H1 (cell line): Measurements from ENCODE around the gene CCR1. TPM values are rescaled to one million over a fixed set of nuclear protein-coding genes. Genes with fewer than 3 reads are reported as not detected.

Experiments
- CTCF ChIA-PET: fragments of 300-600 bp; sonication (Branson Sonifier 250); formaldehyde crosslinking; loops from one replicate; lab custom pipeline; 2021; ENCODE audit not compliant: partially characterized antibody; lab: Charles Lee
- POLR2A ChIA-PET: fragments of 300-600 bp; sonication (Branson Sonifier 250); formaldehyde crosslinking; loops from one replicate; lab custom pipeline; 2021; ENCODE audit warnings: inconsistent platforms; ENCODE audit not compliant: partially characterized antibody; lab: Charles Lee
- DNase-seq, 2 experiments: peaks; one replicate each; pipeline versions ENCODE4 v3.0.0 to v3.0.0-alpha.2; 2010 to 2022; ENCODE audit warnings: low spot score in 2 of 2, low read depth in 1 of 2, mixed read lengths in 1 of 2
- FAIRE-seq: peaks from 2 replicates; lab custom pipeline; 2011; peaks lifted over from hg19 to GRCh38; lab: Jason Lieb, UNC
- H2AFZ ChIP-seq: 2 replicates; pipeline ENCODE4 v1.8.1; 2012; ENCODE audit warnings: low read length, inconsistent platforms
- H2AK5ac ChIP-seq: 2 replicates; pipeline ENCODE4 v1.6.1; 2013; ENCODE audit warnings: low read depth, low read length
- H2BK120ac ChIP-seq: replicated peaks from 2 replicates; pipeline ENCODE3; 2013; ENCODE audit warnings: low read depth, low read length, inconsistent platforms
- H2BK12ac ChIP-seq: 2 replicates; pipeline ENCODE4 v1.6.1; 2013; ENCODE audit warnings: low read depth, low read length
- H2BK15ac ChIP-seq: 2 replicates; pipeline ENCODE4 v1.6.1; 2013; ENCODE audit warnings: low read length
- H2BK20ac ChIP-seq: 2 replicates; pipeline ENCODE4 v1.6.1; 2013; ENCODE audit warnings: low read length
- H2BK5ac ChIP-seq: 2 replicates; pipeline ENCODE4 v1.6.1; 2013; ENCODE audit warnings: low read depth, low read length
- H3K14ac ChIP-seq: 2 replicates; pipeline ENCODE4 v1.6.1; 2013; ENCODE audit warnings: inconsistent platforms; ENCODE audit not compliant: insufficient read length
- H3K18ac ChIP-seq: 2 replicates; pipeline ENCODE4 v1.6.1; 2013; ENCODE audit warnings: low read length; ENCODE audit errors: extremely low read depth
- H3K23ac ChIP-seq: 2 replicates; pipeline ENCODE4 v1.6.1; 2013; ENCODE audit warnings: inconsistent platforms; ENCODE audit not compliant: insufficient read length
- H3K23me2 ChIP-seq: 2 replicates; pipeline ENCODE4 v1.6.1; 2013; ENCODE audit warnings: low read depth, low read length
- H3K27ac ChIP-seq: 2 replicates; pipeline ENCODE4 v1.6.1; 2011; ENCODE audit warnings: low read depth, low read length, inconsistent platforms
- H3K27me3 ChIP-seq, 4 experiments: replicated peaks in 1 of 4; 1 replicate in 1 of 4; 2 replicates in 3 of 4; pipeline versions ENCODE4 v1.6.1 to v1.8.1; 2011 to 2013; ENCODE audit warnings: low read length in 3 of 4, mild to moderate bottlenecking in 3 of 4, inconsistent platforms in 2 of 4, mixed read lengths in 2 of 4, moderate library complexity in 1 of 4; ENCODE audit not compliant: control insufficient read depth in 3 of 4, insufficient read depth in 3 of 4; ENCODE audit errors: extremely low read depth in 1 of 4
- H3K36me3 ChIP-seq, 4 experiments: 2 replicates each; pipeline versions ENCODE4 v1.6.1 to v1.8.1; 2011 to 2013; ENCODE audit warnings: mild to moderate bottlenecking in 4 of 4, low read length in 3 of 4, moderate library complexity in 2 of 4, control low read depth in 1 of 4, inconsistent platforms in 1 of 4; ENCODE audit not compliant: insufficient read depth in 4 of 4, control insufficient read depth in 2 of 4
- H3K4ac ChIP-seq: replicated peaks from 2 replicates; pipeline ENCODE3; 2013; ENCODE audit warnings: low read length, low read depth, mixed read lengths, inconsistent platforms; ENCODE audit not compliant: insufficient read length
- H3K4me1 ChIP-seq, 4 experiments: replicated peaks in 1 of 4; 1 replicate in 1 of 4; 2 replicates in 3 of 4; pipeline versions ENCODE4 v1.6.1 to v1.8.1; 2011 to 2013; ENCODE audit warnings: low read length in 3 of 4, inconsistent platforms in 2 of 4, mixed read lengths in 1 of 4; ENCODE audit not compliant: insufficient read depth in 4 of 4, control insufficient read depth in 3 of 4
- H3K4me2 ChIP-seq, 2 experiments: 2 replicates each; pipeline versions ENCODE4 v1.6.1 to v1.8.1; 2011 to 2013; ENCODE audit warnings: low read depth in 2 of 2, low read length in 2 of 2, control low read depth in 1 of 2, inconsistent platforms in 1 of 2, mild to moderate bottlenecking in 1 of 2; ENCODE audit not compliant: insufficient read depth in 1 of 2
- H3K4me3 ChIP-seq, 4 experiments: fragments of 200-600, 300-600 bp in 1 of 4; sonication (generic), shearing (Covaris generic), sonication (Bioruptor Twin) in 1 of 4; 2 replicates each; pipeline versions ENCODE4 v1.5.1 to v1.8.1; 2011 to 2016; ENCODE audit warnings: low read length in 4 of 4, low read depth in 3 of 4, control low read depth in 2 of 4, inconsistent platforms in 2 of 4, mild to moderate bottlenecking in 2 of 4, mixed read lengths in 1 of 4, moderate library complexity in 1 of 4; ENCODE audit not compliant: insufficient read depth in 2 of 4; ENCODE audit errors: extremely low read depth in 1 of 4
- H3K56ac ChIP-seq: replicated peaks from 2 replicates; pipeline ENCODE3; 2013; ENCODE audit warnings: low read depth, mild to moderate bottlenecking, mixed read lengths, low read length, inconsistent platforms; ENCODE audit not compliant: insufficient read length
- H3K79me1 ChIP-seq: 2 replicates; pipeline ENCODE4 v1.6.1; 2013; ENCODE audit warnings: low read depth, low read length, control low read depth
- H3K79me2 ChIP-seq, 2 experiments: 2 replicates each; pipeline versions ENCODE4 v1.6.1 to v1.8.1; 2012 to 2013; ENCODE audit warnings: low read length in 2 of 2, mild to moderate bottlenecking in 2 of 2, inconsistent platforms in 1 of 2; ENCODE audit not compliant: insufficient read depth in 2 of 2, control insufficient read depth in 1 of 2
- H3K9ac ChIP-seq, 4 experiments: replicated peaks in 1 of 4; 1 replicate in 1 of 4; 2 replicates in 3 of 4; pipeline versions ENCODE4 v1.6.1 to v1.8.1; 2011 to 2013; ENCODE audit warnings: low read depth in 3 of 4, low read length in 3 of 4, control low read depth in 2 of 4, mild to moderate bottlenecking in 2 of 4, moderate library complexity in 2 of 4, inconsistent platforms in 1 of 4; ENCODE audit errors: extremely low read depth in 1 of 4
- H3K9me3 ChIP-seq, 2 experiments: 2 replicates each; pipeline versions ENCODE4 v1.6.1 to v1.8.1; 2012 to 2013; ENCODE audit warnings: mild to moderate bottlenecking in 2 of 2, moderate library complexity in 2 of 2, control low read depth in 1 of 2, inconsistent platforms in 1 of 2, low read depth in 1 of 2, low read length in 1 of 2, mixed read lengths in 1 of 2; ENCODE audit not compliant: insufficient read depth in 2 of 2
- H4K20me1 ChIP-seq, 2 experiments: replicated peaks in 1 of 2; 2 replicates each; pipeline versions ENCODE3 to v1.8.1; 2011 to 2013; ENCODE audit warnings: inconsistent platforms in 2 of 2, low read length in 2 of 2, mild to moderate bottlenecking in 1 of 2; ENCODE audit not compliant: insufficient read depth in 2 of 2, control insufficient read depth in 1 of 2
- H4K5ac ChIP-seq: 2 replicates; pipeline ENCODE4 v1.6.1; 2013; ENCODE audit warnings: low read length, low read depth, mixed read lengths, inconsistent platforms; ENCODE audit not compliant: insufficient read length
- H4K8ac ChIP-seq: 2 replicates; pipeline ENCODE4 v1.8.0; 2013; ENCODE audit warnings: mild to moderate bottlenecking, moderate library complexity, low read length, inconsistent platforms; ENCODE audit not compliant: insufficient read depth; ENCODE audit errors: extremely low read depth
- H4K91ac ChIP-seq: replicated peaks from 2 replicates; pipeline ENCODE3; 2013; ENCODE audit warnings: low read length, mixed read lengths, inconsistent platforms; ENCODE audit not compliant: insufficient read length
- RFX5 ChIP-seq: IDR thresholded peaks from 2 replicates; pipeline ENCODE4 v1.6.1; 2011; ENCODE audit warnings: low read depth, low read length, improper control_type of control experiment, borderline replicate concordance
- WGBS, 2 experiments: shearing (Covaris generic) in 1 of 2; methylation state at CpG; one replicate each; pipeline versions ENCODE4 v1.1.6 to v1.1.7; 2013 to 2015; ENCODE audit warnings: low lambda C conversion rate in 2 of 2, mixed read lengths in 2 of 2, inconsistent platforms in 1 of 2, low coverage in 1 of 2, missing lambda C conversion rate in 1 of 2; ENCODE audit not compliant: insufficient replicate concordance in 2 of 2, insufficient coverage in 1 of 2, insufficient read length in 1 of 2; ENCODE audit errors: extremely low coverage in 1 of 2, missing lambda C conversion rate in 1 of 2; 5-methylcytosine and 5-hydroxymethylcytosine counted together
- polyA plus RNA-seq, 7 experiments: library from polyadenylated mRNA; depleted of rRNA in 3 of 7; stranded (reverse) in 5 of 7; unstranded in 2 of 7; fragments of >200 nt in 5 of 7; fragments of 200-250 nt in 2 of 7; gene quantifications; 1 replicate in 5 of 7; 2 replicates in 1 of 7; 4 replicates in 1 of 7; pipeline versions ENCODE4 v1.2.1 to v1.2.3, GENCODE V29; 2011 to 2013; ENCODE audit warnings: missing spikeins in 2 of 7, mixed read lengths in 2 of 7
- total RNA-seq: library from RNA; stranded (reverse); fragmentation: NEBNext Ultra II Directional; extraction: Animal tissue kit (Norgen Biotek cat#: 25700); gene quantifications from 2 replicates; pipeline ENCODE4 v1.2.1, GENCODE V29; 2021

The CCR1 gene
- total and polyA plus RNA-seq, 2 of the 8 experiments (the other 6 are each of a cell fraction or from before 2014, with no cell fraction given) = not detected

DNA sequence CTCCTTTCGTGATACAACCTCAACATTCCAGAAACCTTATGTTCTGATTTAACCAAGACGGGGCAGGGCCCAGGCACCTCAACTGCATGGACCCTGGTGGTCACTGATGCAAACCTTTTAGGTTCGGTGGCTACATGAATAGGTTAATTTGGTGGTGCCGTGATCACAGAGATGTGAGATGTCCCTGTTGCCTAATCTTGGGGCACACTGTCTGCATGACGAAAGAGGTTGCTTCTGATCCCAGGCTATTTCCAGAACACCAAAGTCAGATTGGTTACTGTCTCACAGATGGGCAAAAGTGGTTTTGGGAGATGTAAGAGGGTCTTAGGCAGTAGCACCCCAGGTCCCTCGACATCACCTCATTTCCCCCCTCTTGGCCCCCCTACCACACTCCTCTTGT lies 4.0 kb upstream of the CCR1 start:
- Histone ChIP-seq H3K9ac (no peak overlapping the region), H3K4me3 (no peak overlapping the region), H4K20me1 (no peaks in the 10 kb centered on the region), H3K23me2 (no peaks in the 10 kb centered on the region), H2BK12ac (no peak overlapping the region), H2BK5ac (no peak overlapping the region), H3K9me3 (no peaks in the 10 kb centered on the region), H4K5ac (no peak overlapping the region), H2BK120ac (no peak overlapping the region), H3K18ac (no peak overlapping the region), H3K4me2 (no peak overlapping the region), H3K23ac (no peak overlapping the region), H3K4ac (no peak overlapping the region), H3K4me1 (0 out of 7 replicates have a peak, but pooled peaks cover 0 to 4% (median 0%) of the 10 kb centered on the region in 4 experiments), H2AFZ (no peak overlapping the region), H3K14ac (no peak overlapping the region), H4K8ac (no peak overlapping the region), H3K27me3 (no peaks in the 10 kb centered on the region), H3K79me2 (no peaks in the 10 kb centered on the region), H2AK5ac (no peak overlapping the region), H4K91ac (no peak overlapping the region), H2BK15ac (no peak overlapping the region), H3K36me3 (no peaks in the 10 kb centered on the region), H3K27ac (no peak overlapping the region), H2BK20ac (no peak overlapping the region), H3K56ac (no peak overlapping the region), H3K79me1 (no peaks in the 10 kb centered on the region)
- WGBS, 2 experiments = 92% methylated on average over 6 of the region's 6 CpGs; no CpG with 5 or more reads in 1 of the 2 experiments
- ChIA-PET CTCF (interaction anchor here (1.0 kb wide), 1 partner anchor 157 kb away, joined by 5 read pairs; no protein-coding TSS in a partner anchor), POLR2A (no interaction called here)
- DNase-seq (no peak), FAIRE-seq (no peak)
- no peak for TF ChIP-seq RFX5
